ENCODE measurements around the gene KRT38.

Gene KRT38

GRCh38 chr17:41440531-41441033 is at the start of gene KRT38:
KRT38 (minus strand) TSS chr17:41440983; CDS start chr17:41440921, 62 bp downstream.
- DNase-seq, result no peak

- DNase-seq, result no peak
These were observed 48.7 kb upstream of the KRT38 start, which contains the start of gene KRT36 for GRCh38 chr17:41489531-41489930. KRT36 (minus strand) TSS chr17:41489910; CDS start chr17:41489864, 46 bp downstream.

GRCh38 chr17:41486809-41487530 is 46.2 kb upstream of the KRT38 start:
- peak; percentile 30 for DNase-seq

- DNase-seq, result no peak
These were observed 45.5 kb upstream of the KRT38 start for GRCh38 chr17:41486316-41486715.

- DNase-seq, result no peak
These were observed 44.4 kb upstream of the KRT38 start for GRCh38 chr17:41484920-41485904.

- DNase-seq, result no peak
These were observed 43.4 kb upstream of the KRT38 start for GRCh38 chr17:41483991-41484826.

GRCh38 chr17:41483531-41483930 is 42.7 kb upstream of the KRT38 start:
- DNase-seq, result no peak

GRCh38 chr17:41481036-41481435 is 40.3 kb upstream of the KRT38 start, which contains the start of gene KRT35:
KRT35 (minus strand) TSS chr17:41481151; CDS start chr17:41481097, 54 bp downstream.
- no peak for DNase-seq

- DNase-seq, result no peak
These were observed 39.8 kb upstream of the KRT38 start for GRCh38 chr17:41480581-41480980.

- DNase-seq, result peak; percentile 80
These were observed 39.4 kb upstream of the KRT38 start for GRCh38 chr17:41480136-41480535.

GRCh38 chr17:41478237-41478636 is 37.5 kb upstream of the KRT38 start:
- DNase-seq, result no peak

- DNase-seq, result no peak
These were observed 36.4 kb upstream of the KRT38 start for GRCh38 chr17:41476866-41477815.

- no peak for DNase-seq
These were observed 34.6 kb upstream of the KRT38 start for GRCh38 chr17:41475421-41475820.

GRCh38 chr17:41474863-41475262 is 34.1 kb upstream of the KRT38 start:
- no peak for DNase-seq

- no peak for DNase-seq
These were observed 27.6 kb upstream of the KRT38 start for GRCh38 chr17:41468346-41468745.

- DNase-seq, result no peak
These were observed 26.8 kb upstream of the KRT38 start for GRCh38 chr17:41467561-41467960.

GRCh38 chr17:41466988-41467387 is 26.2 kb upstream of the KRT38 start, which contains the start of gene KRT32:
KRT32 (minus strand) TSS chr17:41467386; CDS start chr17:41467325, 61 bp downstream.
- DNase-seq, result no peak

GRCh38 chr17:41464682-41465081 is 23.9 kb upstream of the KRT38 start:
- DNase-seq, result peak; percentile 31

GRCh38 chr17:41464173-41464572 is 23.4 kb upstream of the KRT38 start:
- no peak for DNase-seq

- DNase-seq, result no peak
These were observed 23.0 kb upstream of the KRT38 start for GRCh38 chr17:41463746-41464145.

GRCh38 chr17:41462705-41463104 is 21.9 kb upstream of the KRT38 start:
- no peak for DNase-seq
